Measurements from ENCODE around the gene KCTD17.

Gene KCTD17

GRCh38 chr22:37100589-37101127 is 49.1 kb downstream of the KCTD17 start:
- in situ Hi-C loops (cut with HindIII; ENCODE audit: low pct_unique_long_range_greater_than_20kb, low sequenced_read_pairs), result no loop called here
- TF ChIP-seq JUND (IDR thresholded peaks at IDR 0.05; ENCODE audit: low read depth), result no peak
- DNase-seq (ENCODE audit: low read depth in 1 of 2, low spot score in 1 of 2), result no peak

- DNase-seq (ENCODE audit: low read depth in 1 of 2, low spot score in 1 of 2), result no peak
- no peak for TF ChIP-seq JUND (IDR thresholded peaks at IDR 0.05; ENCODE audit: low read depth)
- in situ Hi-C loops (cut with HindIII; ENCODE audit: low pct_unique_long_range_greater_than_20kb, low sequenced_read_pairs), result no loop called here
Observed at GRCh38 chr22:37101311-37102066, 49.9 kb downstream of the KCTD17 start.

- DNase-seq (ENCODE audit: low read depth in 1 of 2, low spot score in 1 of 2), result no peak
- in situ Hi-C loops (cut with HindIII; ENCODE audit: low pct_unique_long_range_greater_than_20kb, low sequenced_read_pairs), result no loop called here
- no peak for TF ChIP-seq JUND (IDR thresholded peaks at IDR 0.05; ENCODE audit: low read depth)
Observed at GRCh38 chr22:37103151-37103550, 51.6 kb downstream of the KCTD17 start.

- no peak for DNase-seq (ENCODE audit: low read depth in 1 of 2, low spot score in 1 of 2)
- TF ChIP-seq JUND (IDR thresholded peaks at IDR 0.05; ENCODE audit: low read depth), result no peak
- in situ Hi-C loops (cut with HindIII; ENCODE audit: low pct_unique_long_range_greater_than_20kb, low sequenced_read_pairs), result no loop called here
Observed at GRCh38 chr22:37103656-37104452, 52.3 kb downstream of the KCTD17 start.

GRCh38 chr22:37105154-37105553 is 53.6 kb downstream of the KCTD17 start:
- no peak for TF ChIP-seq JUND (IDR thresholded peaks at IDR 0.05; ENCODE audit: low read depth)
- DNase-seq (ENCODE audit: low read depth in 1 of 2, low spot score in 1 of 2), result no peak
- in situ Hi-C loops (cut with HindIII; ENCODE audit: low pct_unique_long_range_greater_than_20kb, low sequenced_read_pairs), result no loop called here

- TF ChIP-seq JUND (IDR thresholded peaks at IDR 0.05; ENCODE audit: low read depth), result no peak
- no peak for DNase-seq (ENCODE audit: low read depth in 1 of 2, low spot score in 1 of 2)
- in situ Hi-C loops (cut with HindIII; ENCODE audit: low pct_unique_long_range_greater_than_20kb, low sequenced_read_pairs), result no loop called here
Observed at GRCh38 chr22:37105990-37106389, 54.4 kb downstream of the KCTD17 start.

GRCh38 chr22:37107816-37108621 is 56.5 kb downstream of the KCTD17 start:
- no peak for DNase-seq (ENCODE audit: low read depth in 1 of 2, low spot score in 1 of 2)
- no peak for TF ChIP-seq JUND (IDR thresholded peaks at IDR 0.05; ENCODE audit: low read depth)
- in situ Hi-C loops (cut with HindIII; ENCODE audit: low pct_unique_long_range_greater_than_20kb, low sequenced_read_pairs), result no loop called here

- DNase-seq (ENCODE audit: low read depth in 1 of 2, low spot score in 1 of 2), result no peak
- in situ Hi-C loops (cut with HindIII; ENCODE audit: low pct_unique_long_range_greater_than_20kb, low sequenced_read_pairs), result no loop called here
Observed at GRCh38 chr22:37109242-37109917, 57.8 kb downstream of the KCTD17 start, which contains the start of gene TMPRSS6. Gene TMPRSS6, minus strand, starts transcription at chr22:37109713. Its CDS starts 6,296 bp downstream, at chr22:37103417.

GRCh38 chr22:37111156-37111717 is 59.7 kb downstream of the KCTD17 start:
- DNase-seq (ENCODE audit: low read depth in 1 of 2, low spot score in 1 of 2), result no peak
- in situ Hi-C loops (cut with HindIII; ENCODE audit: low pct_unique_long_range_greater_than_20kb, low sequenced_read_pairs), result no loop called here
- no peak for TF ChIP-seq JUND (IDR thresholded peaks at IDR 0.05; ENCODE audit: low read depth)

More at GRCh38 chr22:37109242-37109917, 57.8 kb downstream of the KCTD17 start, which contains the start of gene TMPRSS6:
- TF ChIP-seq JUND (IDR thresholded peaks at IDR 0.05; ENCODE audit: low read depth), result no peak

- DNase-seq (ENCODE audit: low read depth in 1 of 2, low spot score in 1 of 2), result no peak
- no peak for TF ChIP-seq JUND (IDR thresholded peaks at IDR 0.05; ENCODE audit: low read depth)
- in situ Hi-C loops (cut with HindIII; ENCODE audit: low pct_unique_long_range_greater_than_20kb, low sequenced_read_pairs), result no loop called here
Observed at GRCh38 chr22:37112084-37112728, 60.7 kb downstream of the KCTD17 start.
